DMS 273 treated with DMSO at 0.1 percent for 48 hours (cell line): Measurements from ENCODE around the gene PREB.
A peak's percentile ranks its signal among the peaks of the same experiment; 100 is the strongest.
"Not testable (repeated sequence)": the region's sequence is repeated elsewhere in the genome, so short reads cannot be mapped to it uniquely, and the experiment has no call there.

Experiments
- DNase-seq: peaks from one replicate; lab custom pipeline; 2025; lab: John Stamatoyannopoulos, UW

The PREB gene

GRCh38 chr2:27133905-27134780 lies at the start of gene PREB:
Gene PREB, minus strand, starts transcription at chr2:27134636. Its CDS starts 215 bp downstream, at chr2:27134421.
- peak; percentile 87 for DNase-seq

DNA sequence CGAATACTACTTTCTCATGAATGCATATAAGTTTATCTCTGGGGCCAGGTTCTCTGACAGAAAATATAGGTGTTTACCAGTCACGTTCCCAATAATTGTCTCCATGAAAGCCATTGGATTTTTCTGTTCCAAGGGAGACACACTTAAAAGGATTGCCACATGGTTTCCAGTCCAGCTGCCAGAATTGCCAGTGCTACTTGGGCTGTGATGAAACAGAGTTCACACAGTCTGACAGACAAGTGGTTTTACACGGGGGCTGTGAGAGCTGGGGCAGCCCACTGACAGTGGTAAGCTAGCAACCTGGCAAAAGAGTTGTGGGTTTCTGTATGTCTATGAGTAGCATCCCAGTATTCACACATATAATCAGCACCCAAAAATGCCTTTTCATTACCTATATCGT lies 49.7 kb upstream of the PREB start:
- no peak for DNase-seq

GRCh38 chr2:27182346-27182745 lies 47.9 kb upstream of the PREB start:
- DNase-seq: no peak

DNA sequence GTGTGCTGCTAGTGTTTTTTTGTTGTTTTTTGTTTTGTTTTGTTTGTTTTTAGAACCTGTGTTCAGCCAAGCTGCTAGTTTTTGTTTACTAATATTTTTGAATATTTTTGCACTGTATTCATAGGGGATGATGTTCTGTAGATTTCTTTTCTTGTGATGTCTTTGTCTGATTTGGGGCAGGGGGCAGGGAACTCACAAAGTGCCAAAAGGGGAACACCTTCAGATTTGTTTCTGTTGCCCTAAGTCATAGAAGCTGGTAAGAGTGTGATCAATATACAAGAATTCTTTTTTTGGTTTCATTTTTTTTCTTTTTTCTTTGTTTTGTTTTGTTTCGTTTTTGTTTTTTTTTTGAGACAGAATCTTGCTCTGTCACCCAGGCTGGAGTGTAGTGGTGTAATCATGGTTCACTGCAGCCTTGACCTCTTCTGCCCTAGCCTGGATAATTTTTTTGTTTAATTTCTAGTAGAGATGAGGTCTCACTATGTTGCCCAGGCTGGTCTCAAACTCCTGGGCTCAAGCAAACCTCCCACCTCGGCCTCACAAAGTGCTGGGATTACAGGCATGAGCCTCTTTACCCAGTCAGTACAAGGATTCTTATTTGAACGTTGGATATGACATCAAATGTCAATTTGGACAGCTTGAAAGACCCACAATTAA lies 45.0 kb upstream of the PREB start:
- no peak for DNase-seq

DNA sequence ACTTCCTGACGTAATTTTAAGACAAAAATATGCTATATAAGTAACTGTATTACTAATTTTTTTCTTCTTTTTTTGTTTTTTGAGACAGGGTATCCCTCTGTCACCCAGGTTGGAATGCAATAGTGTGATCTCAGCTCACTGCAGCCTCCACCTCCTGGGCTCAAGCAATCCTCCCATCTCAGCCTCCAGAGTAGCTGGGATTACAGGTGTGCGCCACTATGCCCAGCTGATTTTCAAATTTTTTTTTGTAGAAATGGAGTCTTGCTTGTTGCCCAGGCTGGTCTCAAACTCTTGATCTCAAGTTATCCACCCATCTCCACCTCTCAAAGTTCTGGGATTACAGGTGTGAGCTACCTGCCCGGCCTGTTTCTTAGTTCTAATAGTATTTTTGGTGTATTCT lies 44.0 kb upstream of the PREB start:
- no peak for DNase-seq

- DNase-seq: no peak
These were observed 43.3 kb upstream of the PREB start for GRCh38 chr2:27177441-27178351.

GRCh38 chr2:27175781-27176180 lies 41.3 kb upstream of the PREB start:
- DNase-seq: not testable (repeated sequence)

GRCh38 chr2:27175330-27175729 lies 40.9 kb upstream of the PREB start:
- DNase-seq: no peak

DNA sequence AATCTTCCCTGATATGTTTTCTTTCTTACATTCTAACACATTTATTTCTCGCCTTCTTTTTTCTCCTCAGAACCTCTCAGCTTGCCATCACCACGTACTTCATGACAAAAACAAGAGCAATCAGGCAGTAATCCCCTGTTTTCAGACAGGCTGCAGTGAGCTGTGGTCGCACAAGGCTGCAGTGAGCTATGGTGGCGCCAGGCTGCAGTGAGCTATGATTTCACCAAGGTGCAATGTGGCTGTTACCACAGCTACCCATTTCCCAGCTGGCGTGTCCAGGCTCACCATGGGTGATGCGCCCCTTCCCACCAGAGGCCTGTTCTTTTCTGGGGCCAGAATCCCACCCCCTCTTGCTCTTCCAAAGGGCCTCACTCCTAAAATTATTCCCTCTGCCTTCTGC lies 40.2 kb upstream of the PREB start:
- DNase-seq: no peak

- DNase-seq: no peak
These were observed 37.0 kb upstream of the PREB start for GRCh38 chr2:27171351-27171848.

DNA sequence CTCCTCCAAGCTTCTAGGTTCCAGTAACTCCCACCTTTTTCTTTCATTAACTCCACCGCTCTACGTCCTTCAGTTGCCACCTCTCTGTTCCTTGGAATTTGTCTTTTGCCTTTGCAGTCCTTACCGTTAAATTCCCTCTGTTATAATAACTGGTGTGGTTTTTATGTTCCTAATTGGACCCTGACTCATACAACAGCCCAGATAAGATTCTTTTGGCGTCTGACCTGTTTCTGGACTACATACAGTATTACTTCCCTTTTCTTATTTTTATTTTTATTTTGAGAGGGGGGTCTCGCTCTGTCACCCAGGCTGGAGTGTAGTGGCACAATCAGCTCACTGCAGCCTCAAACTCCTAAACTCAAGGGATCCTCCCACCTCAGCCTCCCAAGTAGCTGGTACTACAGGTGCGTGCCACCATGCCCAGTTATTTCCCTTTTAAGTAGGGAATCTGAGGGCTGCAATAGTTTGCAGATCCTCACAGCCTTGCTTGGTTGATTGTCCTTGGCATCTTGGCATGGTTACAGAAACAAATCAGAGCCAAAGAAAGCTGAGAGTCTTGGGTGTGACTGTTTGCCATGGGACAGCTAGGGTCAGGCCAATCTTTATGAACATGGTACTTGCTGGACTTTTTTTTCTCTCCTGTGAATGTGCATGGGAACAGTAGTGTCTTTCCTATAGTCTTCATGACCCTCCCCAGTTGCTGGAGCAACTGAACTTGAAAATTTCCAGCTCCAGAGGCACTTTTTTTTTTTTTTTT lies 36.3 kb upstream of the PREB start:
- DNase-seq: no peak

GRCh38 chr2:27164960-27165763 lies 30.7 kb upstream of the PREB start:
- no peak for DNase-seq

GRCh38 chr2:27162151-27163121 lies 28.0 kb upstream of the PREB start:
- DNase-seq: no peak

DNA sequence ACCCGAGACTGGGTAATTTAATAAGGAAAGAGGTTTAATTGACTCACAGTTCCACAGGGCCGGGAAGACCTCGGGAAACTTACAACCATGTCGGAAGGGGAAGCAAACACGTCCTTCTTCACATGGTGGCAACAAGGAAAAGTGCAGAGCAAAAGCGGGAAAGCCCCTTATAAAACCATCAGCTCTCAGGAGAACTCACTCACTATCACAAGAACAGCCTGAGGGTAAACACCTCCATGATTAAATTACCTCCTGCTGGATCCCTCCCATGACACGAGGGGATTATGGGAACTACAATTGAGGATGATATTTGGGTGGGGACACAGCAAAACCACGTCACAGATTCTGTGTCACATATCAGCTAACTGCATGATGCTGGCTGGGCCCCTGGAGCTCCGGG lies 25.8 kb upstream of the PREB start:
- DNase-seq: no peak

- no peak for DNase-seq
These were observed 24.8 kb upstream of the PREB start for GRCh38 chr2:27159271-27159670.

GRCh38 chr2:27158468-27158867 lies 24.0 kb upstream of the PREB start:
- DNase-seq: no peak

DNA sequence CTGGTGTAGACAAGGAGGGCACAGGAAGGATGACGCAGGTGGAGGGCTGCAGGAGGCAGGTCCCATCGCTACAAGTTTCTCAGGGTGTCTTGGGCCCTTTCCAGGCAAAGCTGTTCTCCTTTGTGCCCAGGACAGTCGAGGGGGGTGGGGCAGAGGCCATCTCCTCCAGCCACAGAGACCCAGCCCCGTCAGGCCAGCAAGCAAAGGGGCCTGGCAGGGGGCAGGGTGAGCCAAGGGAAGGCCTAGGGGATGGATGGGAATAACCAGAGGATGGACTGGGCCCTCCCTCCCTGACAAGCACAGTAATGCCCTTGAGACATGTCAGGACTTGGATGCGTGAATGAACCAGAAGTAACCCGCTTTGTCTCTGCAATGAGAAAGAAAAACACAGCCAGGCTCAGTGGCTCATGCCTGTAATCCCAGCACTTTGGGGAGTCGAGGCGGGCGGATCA lies 20.7 kb upstream of the PREB start:
- no peak for DNase-seq

GRCh38 chr2:27154488-27154887 lies 20.1 kb upstream of the PREB start:
- DNase-seq: no peak

DNA sequence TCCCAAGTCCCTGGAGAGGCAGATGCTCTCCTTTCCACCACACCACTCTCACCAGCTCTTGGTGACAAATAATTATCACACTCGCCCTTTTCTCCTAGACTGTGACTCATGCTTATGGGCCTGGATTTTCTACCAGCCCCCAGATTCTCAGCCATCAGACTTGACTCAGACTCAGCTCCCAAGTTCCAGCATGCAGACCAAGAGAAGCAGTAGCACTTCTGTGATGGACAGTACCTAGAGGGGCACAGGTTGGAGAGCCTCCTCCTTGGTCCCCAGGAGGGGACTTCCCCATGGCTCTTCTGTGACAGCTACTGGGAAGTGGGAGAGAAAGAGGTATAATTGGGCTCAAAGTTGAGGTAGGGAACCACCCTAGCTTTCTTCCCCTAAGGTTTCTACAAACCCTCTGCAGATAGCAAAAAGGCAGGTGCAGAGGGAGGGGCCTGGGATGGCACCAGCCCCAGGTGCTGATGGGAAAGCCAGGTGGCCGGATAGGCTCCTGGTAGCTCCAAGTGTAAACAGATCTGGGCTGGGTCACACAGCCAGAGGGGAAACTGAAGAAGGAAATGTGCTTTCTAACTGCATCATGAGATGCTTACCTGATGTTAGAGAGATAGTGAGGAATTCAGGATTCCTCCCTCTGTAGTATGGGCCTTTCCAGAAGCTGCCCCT lies 18.5 kb upstream of the PREB start:
- DNase-seq: no peak
